HFFc6 (cell line): ENCODE results near the gene TFCP2L1. TPM values are rescaled to one million over a fixed set of nuclear protein-coding genes. Genes with fewer than 3 reads are reported as not detected.

Source experiments
- DNase-seq: peaks from one replicate; pipeline ENCODE4 v3.0.0-alpha.2; 2018
- H3K27ac Mint-ChIP-seq: 2 replicates; pipeline ENCODE4 v1.8.0; 2020; ENCODE audit warnings: mild to moderate bottlenecking, mixed read lengths
- H3K27me3 Mint-ChIP-seq: 2 replicates; pipeline ENCODE4 v1.8.0; 2021; ENCODE audit warnings: mild to moderate bottlenecking, moderate library complexity, mixed read lengths; ENCODE audit not compliant: insufficient read depth
- H3K36me3 Mint-ChIP-seq: 2 replicates; pipeline ENCODE4 v1.8.0; 2021; ENCODE audit warnings: low read depth, mixed read lengths
- H3K4me1 Mint-ChIP-seq: 2 replicates; pipeline ENCODE4 v1.8.0; 2020; ENCODE audit warnings: low read depth, mixed read lengths
- H3K4me3 Mint-ChIP-seq: 2 replicates; pipeline ENCODE4 v1.8.0; 2020; ENCODE audit warnings: mild to moderate bottlenecking, moderate library complexity, mixed read lengths
- H3K9me3 Mint-ChIP-seq: 2 replicates; pipeline ENCODE4 v1.8.0; 2020; ENCODE audit warnings: mild to moderate bottlenecking, mixed read lengths
- total RNA-seq, 6 experiments: library from RNA; stranded (reverse); fragmentation: NEBNext Ultra II Directional; extraction: Animal tissue kit (Norgen Biotek cat#: 25700); gene quantifications; 2 replicates in 1 of 6; 3 replicates in 5 of 6; pipeline ENCODE4 v1.2.3, GENCODE V29; 2021
- TF ChIP-seq, protein P1 (sequence below): fragments of 200-600 bp; sonication (generic); IDR thresholded peaks from 2 replicates; pipeline ENCODE4 v1.5.0; 2021; ENCODE audit warnings: antibody characterized with exemption, mild to moderate bottlenecking

The TFCP2L1 gene
- total RNA-seq, 6 experiments from 2014 or later = 0.03 TPM; not detected in 5

DNA sequence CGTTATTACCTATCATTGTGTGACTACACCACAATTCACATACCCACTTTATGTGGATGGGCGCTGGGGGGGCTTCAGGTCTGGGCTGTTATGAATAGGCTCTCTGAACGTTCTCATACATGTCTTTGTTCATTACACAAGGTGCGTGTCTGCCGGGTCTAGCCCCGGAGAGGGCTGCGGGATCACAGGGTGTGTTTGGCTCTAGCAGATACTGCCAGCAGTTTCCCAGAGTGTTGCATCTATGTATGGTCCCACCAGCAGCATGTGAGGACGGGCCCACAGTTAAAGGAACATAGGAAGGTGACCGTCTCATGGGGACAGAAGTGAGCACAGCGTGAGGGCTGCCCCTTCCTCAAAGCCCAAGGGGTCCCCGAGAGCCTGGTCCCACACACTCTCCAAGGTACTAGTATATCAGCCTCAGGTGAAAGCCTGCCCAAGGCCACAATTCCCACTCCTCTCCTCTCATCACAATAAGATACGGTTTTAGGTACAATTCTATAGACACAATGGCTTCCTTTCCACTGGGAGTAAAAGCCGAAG lies 48.8 kb downstream of the TFCP2L1 start:
- H3K27me3 Mint-ChIP-seq = peaks cover 66% of the 10 kb centered on the region
- no peak overlapping the region for H3K27ac Mint-ChIP-seq
- H3K4me3 Mint-ChIP-seq = no peak overlapping the region
- no peak for DNase-seq
- no peaks in the 10 kb centered on the region for H3K4me1 Mint-ChIP-seq
- H3K36me3 Mint-ChIP-seq = no peaks in the 10 kb centered on the region
- H3K9me3 Mint-ChIP-seq = no peaks in the 10 kb centered on the region
- TF ChIP-seq, protein P1, sequence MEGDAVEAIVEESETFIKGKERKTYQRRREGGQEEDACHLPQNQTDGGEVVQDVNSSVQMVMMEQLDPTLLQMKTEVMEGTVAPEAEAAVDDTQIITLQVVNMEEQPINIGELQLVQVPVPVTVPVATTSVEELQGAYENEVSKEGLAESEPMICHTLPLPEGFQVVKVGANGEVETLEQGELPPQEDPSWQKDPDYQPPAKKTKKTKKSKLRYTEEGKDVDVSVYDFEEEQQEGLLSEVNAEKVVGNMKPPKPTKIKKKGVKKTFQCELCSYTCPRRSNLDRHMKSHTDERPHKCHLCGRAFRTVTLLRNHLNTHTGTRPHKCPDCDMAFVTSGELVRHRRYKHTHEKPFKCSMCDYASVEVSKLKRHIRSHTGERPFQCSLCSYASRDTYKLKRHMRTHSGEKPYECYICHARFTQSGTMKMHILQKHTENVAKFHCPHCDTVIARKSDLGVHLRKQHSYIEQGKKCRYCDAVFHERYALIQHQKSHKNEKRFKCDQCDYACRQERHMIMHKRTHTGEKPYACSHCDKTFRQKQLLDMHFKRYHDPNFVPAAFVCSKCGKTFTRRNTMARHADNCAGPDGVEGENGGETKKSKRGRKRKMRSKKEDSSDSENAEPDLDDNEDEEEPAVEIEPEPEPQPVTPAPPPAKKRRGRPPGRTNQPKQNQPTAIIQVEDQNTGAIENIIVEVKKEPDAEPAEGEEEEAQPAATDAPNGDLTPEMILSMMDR = no peak

- TF ChIP-seq, protein P1 = no peak
- no peaks in the 10 kb centered on the region for H3K9me3 Mint-ChIP-seq
- peaks cover 62% of the 10 kb centered on the region for H3K27me3 Mint-ChIP-seq
- H3K27ac Mint-ChIP-seq = no peak overlapping the region
- no peaks in the 10 kb centered on the region for H3K36me3 Mint-ChIP-seq
- no peaks in the 10 kb centered on the region for H3K4me1 Mint-ChIP-seq
- no peak for DNase-seq
- H3K4me3 Mint-ChIP-seq = no peak overlapping the region
Observed at GRCh38 chr2:121235542-121235941, 49.5 kb downstream of the TFCP2L1 start.

DNA sequence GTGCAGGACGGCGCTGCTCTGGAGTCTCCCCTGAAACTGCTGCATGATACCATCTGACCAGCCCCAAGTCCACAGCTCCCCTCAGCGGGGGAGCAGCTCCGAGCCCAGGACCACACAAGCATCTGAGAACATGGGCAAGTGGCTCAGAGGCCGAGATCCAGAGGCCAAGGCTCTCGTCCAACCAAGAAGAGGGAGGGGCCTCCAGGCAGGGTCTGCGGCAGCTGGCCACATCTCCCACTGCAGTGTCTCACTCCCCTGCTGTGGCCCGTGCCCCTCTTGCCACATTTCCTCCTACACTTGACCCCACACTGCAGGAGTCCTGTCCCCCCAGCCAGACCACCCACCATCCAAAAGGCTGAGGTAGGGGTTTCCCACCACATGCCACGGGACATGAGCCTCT lies 50.2 kb downstream of the TFCP2L1 start:
- H3K27ac Mint-ChIP-seq = no peak overlapping the region
- H3K4me1 Mint-ChIP-seq = no peaks in the 10 kb centered on the region
- DNase-seq = no peak
- H3K9me3 Mint-ChIP-seq = no peaks in the 10 kb centered on the region
- H3K4me3 Mint-ChIP-seq = no peak overlapping the region
- H3K27me3 Mint-ChIP-seq = peaks cover 66% of the 10 kb centered on the region
- TF ChIP-seq, protein P1 = no peak
- H3K36me3 Mint-ChIP-seq = no peaks in the 10 kb centered on the region

- no peak overlapping the region for H3K4me3 Mint-ChIP-seq
- H3K27me3 Mint-ChIP-seq = peaks cover 65% of the 10 kb centered on the region
- no peaks in the 10 kb centered on the region for H3K36me3 Mint-ChIP-seq
- DNase-seq = no peak
- no peak overlapping the region for H3K27ac Mint-ChIP-seq
- TF ChIP-seq, protein P1 = no peak
- no peaks in the 10 kb centered on the region for H3K4me1 Mint-ChIP-seq
- no peaks in the 10 kb centered on the region for H3K9me3 Mint-ChIP-seq
Observed at GRCh38 chr2:121234144-121234543, 50.9 kb downstream of the TFCP2L1 start.

DNA sequence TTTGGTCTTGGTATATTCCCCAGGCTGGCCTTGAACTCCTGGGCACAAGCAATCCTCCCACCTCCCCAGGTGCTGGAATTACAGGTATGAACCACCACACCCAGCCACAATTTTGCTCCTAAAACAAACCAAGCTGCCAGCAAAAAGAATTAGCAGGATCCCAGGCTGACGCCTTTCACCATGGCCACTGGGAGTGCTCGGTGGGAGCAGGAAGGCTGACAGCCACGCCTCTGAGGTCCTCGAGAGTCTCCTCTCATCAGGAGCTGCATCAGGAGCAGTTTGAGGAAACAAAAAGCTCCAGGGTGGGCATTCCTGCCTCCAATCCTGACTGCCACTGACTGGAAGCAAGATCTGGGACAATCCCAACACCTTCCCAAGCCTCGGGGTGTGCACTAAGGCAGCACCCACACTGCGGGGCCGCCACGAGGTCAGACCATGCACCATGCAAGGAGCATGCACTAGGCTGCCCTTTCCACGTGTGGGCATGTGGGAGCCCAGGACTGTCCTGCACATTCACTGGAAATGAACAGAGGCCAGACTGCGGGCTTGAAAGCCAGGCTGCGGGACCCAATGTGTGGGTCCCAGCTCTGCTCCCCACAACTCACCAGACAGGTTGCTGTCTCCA lies 51.4 kb downstream of the TFCP2L1 start:
- Mint-ChIP-seq H3K9me3 (no peaks in the 10 kb centered on the region), H3K36me3 (no peaks in the 10 kb centered on the region), H3K27me3 (peaks cover 63% of the 10 kb centered on the region), H3K4me1 (no peaks in the 10 kb centered on the region), H3K27ac (no peak overlapping the region), H3K4me3 (no peak overlapping the region)
- DNase-seq = no peak
- TF ChIP-seq, protein P1 = no peak
